NK-92 (cell line): ENCODE results near the gene SLC15A3.

Experiments
- DNase-seq: peaks from one replicate; lab custom pipeline; 2025; ENCODE audit not compliant: unreplicated experiment; lab: John Stamatoyannopoulos, UW

SLC15A3 gene

DNA sequence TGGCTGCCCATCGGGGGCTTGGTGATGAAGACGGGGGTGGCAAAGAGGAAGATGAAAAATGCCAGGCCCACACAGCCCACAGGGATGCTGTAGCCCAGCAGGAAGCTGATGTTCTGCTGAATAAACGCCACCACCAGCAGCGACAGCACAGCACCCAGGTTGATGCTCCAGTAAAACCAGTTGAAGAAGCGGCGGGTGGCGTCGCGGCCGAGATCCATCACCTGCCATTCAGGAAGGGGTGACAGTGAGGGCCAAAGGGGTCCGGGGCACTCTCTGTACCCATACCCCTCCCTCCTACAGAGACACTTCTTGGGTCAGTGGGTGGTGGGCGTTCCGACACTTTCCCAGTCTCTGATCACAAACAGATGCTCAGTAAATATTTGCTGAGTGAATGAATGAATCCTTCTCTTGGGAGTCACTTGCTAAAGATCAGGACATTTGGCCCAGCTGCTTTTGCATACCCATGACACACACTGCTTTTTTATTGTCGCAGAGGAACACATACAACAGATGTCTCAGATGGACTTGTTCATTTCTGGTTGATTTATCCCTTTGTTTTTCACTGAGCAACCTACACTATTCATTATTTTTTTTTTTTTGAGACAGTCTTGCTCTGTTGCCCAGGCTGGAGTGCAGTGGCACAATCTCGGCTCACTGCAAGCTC lies 5.2 kb downstream of the SLC15A3 start:
- no peak for DNase-seq

- DNase-seq, result no peak
Observed at GRCh38 chr11:60945295-60945667, 6.7 kb downstream of the SLC15A3 start.

DNA sequence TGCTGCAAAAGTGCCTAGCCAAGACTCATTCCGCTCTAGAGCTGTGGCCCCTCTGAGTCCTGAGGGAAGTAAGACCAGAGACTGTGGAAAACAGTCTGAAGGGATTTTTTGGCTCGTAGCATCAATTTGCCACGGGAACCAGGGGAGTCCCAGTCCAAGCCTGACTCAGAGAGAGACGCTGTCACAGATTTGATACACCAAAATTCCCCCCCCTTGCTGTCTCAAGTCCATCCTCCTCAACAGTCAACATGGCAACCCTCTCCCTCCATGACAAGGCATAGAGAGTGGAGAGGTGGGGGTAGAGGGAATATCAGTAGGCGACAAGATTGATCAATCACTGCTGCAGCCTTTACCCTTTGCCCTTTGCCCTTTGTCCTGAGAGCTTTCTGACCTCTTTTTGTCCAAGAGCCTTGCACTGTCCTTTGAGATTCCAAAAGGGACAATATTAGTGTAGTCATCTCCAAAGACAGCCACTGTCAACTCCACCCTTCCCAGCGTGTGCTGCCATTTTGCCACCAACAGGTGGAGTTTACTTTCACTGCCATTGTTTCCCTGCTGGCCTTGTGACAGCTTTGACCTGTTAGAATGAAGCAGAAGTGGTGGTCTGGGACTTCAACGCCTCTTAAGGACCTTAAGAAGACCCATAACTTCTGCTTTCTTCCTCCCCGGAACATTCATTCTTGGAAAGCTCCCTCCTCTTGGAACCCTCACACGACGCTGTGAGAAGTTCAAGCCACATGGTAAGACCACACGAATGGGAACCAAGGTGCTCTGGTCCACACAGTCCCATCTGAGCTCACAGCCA lies 7.3 kb downstream of the SLC15A3 start:
- no peak for DNase-seq

- DNase-seq, result no peak
Observed at GRCh38 chr11:60942970-60943565, 8.9 kb downstream of the SLC15A3 start.

- DNase-seq, result no peak
Observed at GRCh38 chr11:60942219-60942618, 9.8 kb downstream of the SLC15A3 start.

DNA sequence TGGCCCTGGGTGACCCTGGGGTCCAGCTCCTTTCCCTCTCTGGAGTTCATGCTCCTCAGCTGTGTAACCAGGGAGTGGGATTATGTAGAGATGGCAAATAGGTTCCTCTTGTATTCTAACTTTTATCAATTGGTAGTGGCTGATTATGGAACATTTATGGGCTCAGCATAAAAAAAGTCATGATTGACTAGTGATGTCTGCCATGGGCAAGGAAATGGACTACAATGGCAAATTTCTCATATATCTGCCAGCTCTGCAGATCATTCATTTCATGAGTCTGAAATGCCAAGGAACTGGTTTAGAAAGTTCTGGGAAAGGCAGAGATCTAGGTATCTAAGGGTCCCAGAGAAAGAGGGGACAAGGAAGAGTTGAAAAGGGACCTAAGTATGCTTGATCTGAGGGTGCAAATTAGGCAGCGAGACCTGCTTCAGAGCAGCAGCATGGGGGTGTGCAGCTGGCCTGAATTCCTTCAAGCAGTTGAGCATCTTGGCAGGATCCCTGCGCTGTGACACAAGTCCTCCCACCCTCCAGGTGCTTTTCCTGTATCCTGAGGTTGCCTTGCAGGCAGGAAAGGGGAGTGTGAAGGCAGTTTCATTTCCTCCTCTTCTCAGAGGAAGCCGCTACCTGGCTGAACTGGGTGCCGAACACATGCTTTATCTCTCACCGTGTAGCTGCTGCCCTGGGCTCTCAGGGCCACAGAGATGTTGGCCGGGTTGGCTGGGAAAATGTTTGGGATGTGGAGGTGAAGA lies 10.4 kb downstream of the SLC15A3 start:
- no peak for DNase-seq

- DNase-seq, result no peak
Observed at GRCh38 chr11:60939855-60940254, 12.1 kb downstream of the SLC15A3 start.

GRCh38 chr11:60939301-60939700 lies 12.7 kb downstream of the SLC15A3 start:
- no peak for DNase-seq

- no peak for DNase-seq
Observed at GRCh38 chr11:60938500-60938899, 13.5 kb downstream of the SLC15A3 start.

DNA sequence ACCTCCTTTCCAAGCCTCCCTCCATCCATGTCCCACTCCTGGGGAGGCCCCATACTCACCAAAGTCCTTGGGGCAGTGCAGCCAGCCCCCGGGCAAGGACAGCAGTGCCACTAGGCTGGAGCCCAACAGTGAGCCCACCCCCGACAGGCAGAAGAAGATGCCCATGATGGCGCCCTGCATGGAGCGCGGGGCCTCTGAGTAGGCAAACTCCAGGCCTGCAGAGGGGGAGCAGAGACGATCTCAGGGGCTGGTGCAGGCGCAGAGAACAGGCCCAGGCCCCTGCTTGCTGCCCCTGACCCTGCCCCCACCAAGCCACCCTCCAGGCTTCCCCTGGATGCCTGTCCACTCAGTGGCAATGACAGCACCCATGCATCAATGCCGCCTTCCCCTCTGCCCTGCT lies 14.2 kb downstream of the SLC15A3 start:
- DNase-seq, result no peak

GRCh38 chr11:60937144-60937527 lies 14.8 kb downstream of the SLC15A3 start:
- no peak for DNase-seq

GRCh38 chr11:60936467-60937143 lies 15.4 kb downstream of the SLC15A3 start:
- DNase-seq, result no peak

- no peak for DNase-seq
Observed at GRCh38 chr11:60935676-60936442, 16.1 kb downstream of the SLC15A3 start.

DNA sequence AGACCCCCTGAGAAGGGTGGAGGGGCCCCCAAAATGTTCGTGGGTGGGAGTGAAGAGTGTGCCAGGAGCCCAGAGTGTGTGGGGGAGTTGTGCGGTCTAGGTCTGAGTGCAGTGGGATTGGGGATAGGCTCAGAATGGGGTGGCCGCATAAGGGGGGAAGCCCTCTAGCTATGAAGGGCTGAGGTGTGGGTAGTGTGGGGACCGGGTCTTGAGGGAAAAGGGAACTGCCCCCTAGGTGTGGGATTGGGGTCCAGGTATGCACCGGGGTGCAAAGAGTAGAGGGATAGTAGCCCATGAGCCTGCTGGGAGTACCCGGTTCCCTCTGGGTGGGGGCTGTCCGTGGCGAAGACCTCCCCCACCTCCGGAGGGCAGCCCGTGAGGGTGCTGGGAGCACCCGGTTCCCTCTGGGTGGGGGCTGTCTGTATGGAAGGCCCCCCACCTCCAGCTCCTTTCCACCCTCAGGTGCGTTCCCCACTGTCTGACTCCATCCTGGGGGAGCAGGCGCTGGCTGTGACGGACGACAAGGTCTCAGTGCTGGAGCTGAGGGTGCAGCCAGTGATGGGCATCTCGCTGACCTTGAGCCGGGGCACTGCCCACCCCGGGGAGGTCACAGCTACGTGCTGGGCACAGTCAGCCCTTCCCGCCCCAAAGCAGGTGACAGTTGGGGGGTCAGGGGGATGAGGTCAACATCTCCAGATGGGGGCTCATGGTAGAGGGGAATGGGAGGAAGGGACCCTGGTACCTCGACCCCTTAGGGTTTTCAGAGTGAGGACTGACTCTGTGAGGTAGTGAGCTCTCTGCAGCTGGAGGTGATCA lies 17.0 kb downstream of the SLC15A3 start:
- no peak for DNase-seq

DNA sequence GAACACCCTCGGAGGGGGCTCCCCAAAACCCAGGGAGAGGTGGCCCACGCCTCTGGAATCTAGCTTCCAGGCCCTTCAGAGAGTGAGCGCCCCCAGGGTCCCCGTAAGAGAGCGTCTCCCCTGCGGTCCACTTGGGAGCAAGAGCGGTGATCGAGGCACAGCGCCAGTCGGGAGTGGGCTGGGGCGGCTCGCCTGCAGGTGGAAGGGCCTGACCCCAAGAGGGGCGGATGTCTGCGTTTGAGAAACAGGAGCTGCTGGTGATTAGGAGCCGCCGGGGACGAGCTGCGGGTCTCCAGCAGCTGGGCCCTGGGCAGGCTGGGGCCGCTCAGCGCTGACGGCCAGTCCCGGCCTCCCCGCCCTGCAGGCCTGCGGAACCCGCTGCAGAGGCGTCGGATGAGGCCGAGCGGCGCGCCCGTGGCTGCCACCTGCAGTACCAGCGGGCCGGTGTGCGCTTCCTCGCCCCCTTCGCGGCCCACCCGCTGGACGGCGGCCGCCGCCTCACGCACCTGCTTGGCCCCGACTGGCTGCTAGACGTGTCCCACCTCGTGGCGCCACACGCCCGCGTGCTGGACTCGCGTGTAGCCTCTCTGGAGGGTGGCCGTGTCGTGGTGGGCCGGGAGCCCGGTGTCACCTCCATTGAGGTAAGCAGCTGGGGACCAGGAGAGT lies 17.7 kb downstream of the SLC15A3 start:
- no peak for DNase-seq

DNA sequence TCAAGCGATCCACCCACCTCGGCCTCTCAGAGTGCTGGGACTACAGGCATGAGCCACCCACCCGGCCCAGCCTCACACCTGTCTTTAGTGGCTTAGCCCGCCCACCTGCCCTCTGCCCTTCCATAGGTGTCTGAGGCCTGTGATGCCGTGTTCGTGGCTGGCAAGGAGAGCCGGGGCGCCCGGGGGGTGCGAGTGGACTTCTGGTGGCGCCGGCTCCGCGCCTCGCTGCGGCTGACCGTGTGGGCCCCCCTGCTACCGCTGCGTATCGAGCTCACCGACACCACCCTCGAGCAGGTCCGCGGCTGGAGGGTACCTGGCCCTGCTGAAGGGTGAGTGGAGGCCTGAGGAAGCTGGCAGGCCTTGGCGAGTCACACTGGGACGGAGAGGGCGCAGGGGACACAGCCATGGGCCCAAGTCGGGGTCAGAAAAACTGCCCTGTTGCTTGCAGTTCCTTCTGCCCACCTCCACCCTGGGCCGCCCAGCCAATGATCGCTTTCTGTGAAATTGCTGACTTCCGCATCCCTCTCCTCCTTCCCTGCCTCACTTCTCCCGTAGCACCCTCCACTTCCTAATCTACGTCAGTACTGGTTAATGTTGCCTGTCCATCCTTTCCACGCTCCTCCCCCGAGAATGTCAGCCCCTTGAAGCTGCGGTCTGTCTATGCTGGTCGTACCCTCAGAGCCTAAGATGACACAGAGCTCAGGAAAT lies 18.4 kb downstream of the SLC15A3 start:
- no peak for DNase-seq

DNA sequence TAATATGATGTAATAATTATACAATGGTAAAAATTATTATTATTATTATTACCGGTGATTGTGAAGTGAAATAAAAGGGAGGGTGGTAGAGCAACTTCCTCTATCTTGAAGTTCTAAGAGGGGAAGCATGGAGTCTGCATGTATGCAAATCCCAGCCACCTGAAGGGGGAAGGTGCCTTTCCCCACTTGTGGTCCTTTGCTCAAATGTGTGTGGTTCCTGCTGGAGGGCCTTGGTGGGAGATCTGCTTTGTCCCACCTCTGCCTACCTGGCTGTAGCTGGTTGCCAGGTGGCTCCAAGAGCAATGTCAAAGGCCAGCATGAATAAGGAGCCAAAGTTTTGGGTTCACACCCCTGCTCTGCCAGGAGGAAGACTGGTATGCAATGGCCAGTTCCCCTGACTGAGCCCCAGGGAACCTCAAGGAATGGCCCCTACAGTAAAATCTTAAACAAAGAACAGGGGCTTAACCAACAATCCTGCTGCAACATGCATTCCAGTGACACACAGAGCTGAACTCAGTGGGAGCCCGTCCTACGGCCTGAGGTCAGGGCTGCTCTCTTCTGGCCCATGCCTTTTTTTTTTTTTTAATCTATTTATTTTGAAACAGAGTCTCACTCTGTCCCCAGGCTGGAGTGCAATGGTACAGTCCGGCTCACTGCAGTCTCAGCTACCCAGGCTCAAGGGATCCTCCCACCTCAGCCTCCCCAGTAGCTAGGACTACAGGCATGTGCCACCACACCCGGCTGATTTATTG lies 19.2 kb downstream of the SLC15A3 start:
- DNase-seq, result no peak

DNA sequence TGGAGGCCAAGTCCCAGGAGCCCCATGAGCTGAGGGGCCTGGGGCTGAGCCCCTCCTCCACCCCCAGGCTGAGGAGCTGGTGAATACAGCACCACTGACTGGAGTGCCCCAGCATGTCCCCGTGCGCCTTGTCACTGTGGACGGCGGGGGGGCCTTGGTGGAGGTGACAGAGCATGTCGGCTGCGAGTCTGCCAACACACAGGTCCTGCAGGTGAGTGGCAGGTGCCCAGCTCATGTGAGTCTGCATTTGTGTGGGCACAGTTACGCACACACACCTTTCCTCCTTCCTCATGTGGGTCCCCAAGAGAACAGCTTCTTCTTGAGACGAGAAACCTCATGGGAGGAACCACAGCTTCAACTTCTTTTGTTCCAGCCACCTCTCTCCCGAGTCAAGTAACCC lies 20.1 kb downstream of the SLC15A3 start:
- no peak for DNase-seq
